ENCODE measurements around the gene NFS1.
"Not testable (repeated sequence)": the region's sequence is repeated elsewhere in the genome, so short reads cannot be mapped to it uniquely, and the experiment has no call there.

NFS1 gene

DNA sequence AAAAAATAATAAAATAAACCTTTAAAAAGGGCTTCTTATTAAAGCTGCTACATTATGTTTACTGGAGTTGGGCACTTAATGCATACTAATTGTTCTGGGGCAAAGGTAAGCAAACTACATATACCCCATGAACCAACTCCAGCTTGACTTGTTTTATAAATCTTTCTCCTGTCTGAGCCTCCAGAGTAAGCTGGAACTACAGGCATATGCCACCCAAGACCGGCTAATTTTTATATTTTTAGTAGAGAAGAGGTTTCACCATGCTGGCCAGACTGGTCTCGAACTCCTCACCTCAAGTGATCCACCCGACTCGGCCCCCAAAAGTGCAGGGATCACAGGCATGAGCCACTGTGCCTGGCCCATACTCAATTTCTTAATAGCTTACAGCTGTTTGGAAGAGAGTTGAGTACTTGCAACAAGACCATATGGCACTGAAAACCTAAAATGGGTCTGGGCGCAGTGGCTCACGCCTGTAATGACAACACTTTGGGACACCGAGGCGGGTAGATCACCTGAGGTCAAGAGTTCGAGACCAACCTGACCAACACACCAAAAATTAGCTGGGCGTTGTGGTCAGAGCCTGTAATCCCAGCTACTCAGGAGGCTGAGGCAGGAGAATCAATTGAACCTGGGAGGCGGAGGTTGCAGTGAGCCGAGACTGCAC, 20.0 kb upstream of the NFS1 start:
- H3K27ac ChIP-seq, result no peak overlapping the region
- TF ChIP-seq, protein P1, sequence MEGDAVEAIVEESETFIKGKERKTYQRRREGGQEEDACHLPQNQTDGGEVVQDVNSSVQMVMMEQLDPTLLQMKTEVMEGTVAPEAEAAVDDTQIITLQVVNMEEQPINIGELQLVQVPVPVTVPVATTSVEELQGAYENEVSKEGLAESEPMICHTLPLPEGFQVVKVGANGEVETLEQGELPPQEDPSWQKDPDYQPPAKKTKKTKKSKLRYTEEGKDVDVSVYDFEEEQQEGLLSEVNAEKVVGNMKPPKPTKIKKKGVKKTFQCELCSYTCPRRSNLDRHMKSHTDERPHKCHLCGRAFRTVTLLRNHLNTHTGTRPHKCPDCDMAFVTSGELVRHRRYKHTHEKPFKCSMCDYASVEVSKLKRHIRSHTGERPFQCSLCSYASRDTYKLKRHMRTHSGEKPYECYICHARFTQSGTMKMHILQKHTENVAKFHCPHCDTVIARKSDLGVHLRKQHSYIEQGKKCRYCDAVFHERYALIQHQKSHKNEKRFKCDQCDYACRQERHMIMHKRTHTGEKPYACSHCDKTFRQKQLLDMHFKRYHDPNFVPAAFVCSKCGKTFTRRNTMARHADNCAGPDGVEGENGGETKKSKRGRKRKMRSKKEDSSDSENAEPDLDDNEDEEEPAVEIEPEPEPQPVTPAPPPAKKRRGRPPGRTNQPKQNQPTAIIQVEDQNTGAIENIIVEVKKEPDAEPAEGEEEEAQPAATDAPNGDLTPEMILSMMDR (conservative IDR thresholded peaks at IDR 0.05), result no peak

- peak overlapping the region; percentile 10; the same call in 1 of the 2 replicates for H3K27ac ChIP-seq
These were observed 19.2 kb upstream of the NFS1 start for GRCh38 chr20:35718321-35718720.

GRCh38 chr20:35716330-35716729, 17.2 kb upstream of the NFS1 start:
- H3K27ac ChIP-seq, result no peak overlapping the region
- TF ChIP-seq, protein P1 (conservative IDR thresholded peaks at IDR 0.05), result no peak

GRCh38 chr20:35715652-35716051, 16.5 kb upstream of the NFS1 start:
- no peak overlapping the region for H3K27ac ChIP-seq
- TF ChIP-seq, protein P1 (conservative IDR thresholded peaks at IDR 0.05), result no peak

DNA sequence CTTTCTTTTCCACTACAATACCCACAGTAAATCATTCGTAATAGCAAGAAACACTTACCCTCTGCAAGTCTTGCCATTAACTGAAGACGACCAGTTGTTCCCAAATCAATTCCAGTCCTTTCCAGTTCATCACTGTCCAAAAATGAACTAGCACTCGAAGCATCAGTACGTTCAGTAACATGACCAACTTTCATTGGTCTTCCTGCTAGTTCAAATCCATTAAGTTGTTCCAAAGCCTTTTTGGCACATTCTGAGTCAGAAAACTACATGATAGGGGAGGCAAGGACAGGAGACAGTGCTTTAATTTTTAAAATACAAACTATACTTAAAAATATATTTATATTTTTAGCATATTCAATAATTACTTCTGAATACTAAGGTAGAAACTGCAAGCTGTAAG, 15.0 kb upstream of the NFS1 start:
- H3K27ac ChIP-seq, result no peak overlapping the region
- TF ChIP-seq, protein P1 (conservative IDR thresholded peaks at IDR 0.05), result no peak

DNA sequence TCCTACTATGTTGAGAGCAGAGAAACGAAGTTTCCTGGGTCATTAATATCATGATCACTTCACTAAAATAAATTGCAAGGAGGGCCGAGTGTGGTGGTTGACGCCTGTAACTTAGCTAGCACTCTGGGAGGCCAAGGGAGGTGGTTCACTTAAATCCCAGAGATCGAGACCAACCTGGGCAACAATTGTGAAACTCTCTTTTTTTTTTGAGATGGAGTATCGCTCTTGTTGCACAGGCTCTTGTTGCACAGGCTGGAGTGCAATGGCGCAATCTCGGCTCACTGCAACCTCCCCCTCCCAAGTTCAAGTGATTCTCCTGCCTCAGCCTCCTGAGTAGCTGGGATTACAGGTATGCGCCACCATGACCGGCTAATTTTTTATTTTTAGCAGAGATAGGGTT, 14.0 kb upstream of the NFS1 start:
- H3K27ac ChIP-seq, result not testable (repeated sequence)

DNA sequence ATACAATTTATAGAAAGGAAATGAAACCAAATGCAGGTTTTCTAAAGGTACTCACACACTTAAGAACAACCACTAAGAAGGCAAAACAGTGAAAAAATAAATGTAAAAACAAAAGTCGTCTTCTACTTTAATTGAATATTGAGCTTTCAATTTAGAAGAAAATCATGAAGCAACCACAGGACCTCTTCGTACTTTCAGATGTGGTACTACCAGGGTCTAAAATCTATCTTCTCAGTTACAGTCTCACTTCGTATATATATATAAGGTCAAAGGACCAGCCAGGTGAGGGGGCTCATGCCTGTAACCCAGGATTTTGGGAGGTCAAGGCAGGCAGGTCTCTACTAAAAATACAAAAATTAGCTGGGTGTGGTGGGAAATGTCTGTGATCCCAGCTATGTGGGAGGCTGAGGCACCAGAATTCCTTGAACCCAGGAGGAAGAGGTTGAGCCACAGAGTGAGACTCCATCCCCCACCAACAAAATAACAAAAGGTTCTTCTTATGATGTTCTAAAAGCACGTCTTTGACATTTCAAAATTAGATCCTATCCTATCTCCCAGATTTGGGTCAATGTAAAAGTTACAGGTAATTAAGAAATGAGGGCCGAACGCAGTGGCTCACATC, 12.5 kb upstream of the NFS1 start:
- TF ChIP-seq, protein P1 (conservative IDR thresholded peaks at IDR 0.05), result no peak
- no peak overlapping the region for H3K27ac ChIP-seq

DNA sequence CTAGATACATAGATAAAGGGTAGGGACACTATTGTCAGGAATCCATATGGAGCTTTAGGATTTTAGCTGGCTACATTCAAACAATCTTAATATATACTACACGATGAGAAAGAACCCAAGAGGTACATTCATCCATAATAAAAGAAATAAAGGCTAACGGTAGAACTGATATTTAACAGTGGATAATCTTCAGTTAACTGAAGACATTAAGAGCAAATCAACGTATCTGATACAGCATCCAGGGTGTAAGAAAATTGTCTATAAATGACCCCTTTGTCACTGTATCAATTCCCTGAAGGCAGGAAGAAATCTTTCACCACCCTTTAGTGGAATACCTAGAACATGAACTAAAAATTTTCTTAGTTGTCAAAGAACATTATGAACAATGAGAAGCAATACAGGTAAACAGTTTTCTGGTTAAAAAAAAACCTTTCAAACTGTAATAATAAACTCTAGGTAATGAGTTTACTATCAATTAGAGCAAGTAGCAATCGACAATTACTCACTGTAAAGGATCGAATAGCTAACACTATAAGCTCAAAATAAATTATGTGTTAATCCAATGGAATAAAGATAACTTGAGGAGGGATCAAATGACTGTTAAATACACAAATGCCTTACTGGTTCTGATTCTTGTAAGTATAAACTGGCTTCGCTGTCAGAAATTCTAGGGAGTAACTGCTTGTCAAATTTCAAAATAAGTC, 11.9 kb upstream of the NFS1 start:
- no peak overlapping the region for H3K27ac ChIP-seq
- TF ChIP-seq, protein P1 (conservative IDR thresholded peaks at IDR 0.05), result no peak

Data from VCaP (cell line).